PC-3 (cell line): ENCODE results near the gene KIF20B. TPM values are rescaled to one million over a fixed set of nuclear protein-coding genes. Genes with fewer than 3 reads are reported as not detected.

Experiments used
- ATAC-seq: fragments of 200-7000 bp; cut with Tn5 transposase; 2 replicates; pipeline ENCODE4 v1.9.1; 2020; ENCODE audit warnings: mild to moderate bottlenecking, moderate library complexity
- BruUV-seq: library from RNA; stranded (reverse); fragments of 400-500 nt; replicated peaks from 2 replicates; lab custom pipeline; 2021; lab: Mats Ljungman, UMichigan
- CTCF ChIA-PET: fragments of 300-600 bp; sonication (Branson Sonifier 250); formaldehyde crosslinking; loops from one replicate; lab custom pipeline; 2022; ENCODE audit warnings: antibody characterized with exemption; lab: Charles Lee
- POLR2A ChIA-PET: fragments of 300-600 bp; sonication (Branson Sonifier 250); formaldehyde crosslinking; loops from one replicate; lab custom pipeline; 2022; ENCODE audit warnings: antibody characterized with exemption; ENCODE audit not compliant: unreplicated experiment; lab: Charles Lee
- DNase-seq: peaks from one replicate; pipeline ENCODE4 v3.0.0-alpha.2; 2015
- H2AFZ ChIP-seq: fragments of 300-600 bp; sonication (generic); 2 replicates; pipeline ENCODE4 v1.6.0; 2016; ENCODE audit warnings: antibody characterized with exemption, low read length
- H3F3A ChIP-seq: fragments of 300-600 bp; sonication (generic); one replicate; pipeline ENCODE4 v1.6.0; 2017; ENCODE audit warnings: antibody characterized with exemption, low read length, control low read depth, mild to moderate bottlenecking; ENCODE audit not compliant: unreplicated experiment
- H3K27ac ChIP-seq: fragments of 300-600 bp; sonication (generic); 2 replicates; pipeline ENCODE4 v1.5.1; 2016; ENCODE audit warnings: mild to moderate bottlenecking, low read length
- H3K27me3 ChIP-seq: fragments of 300-600 bp; sonication (generic); 2 replicates; pipeline ENCODE4 v1.6.1; 2016; ENCODE audit warnings: low read length, mixed read lengths
- H3K36me3 ChIP-seq: fragments of 300-600 bp; sonication (generic); 2 replicates; pipeline ENCODE4 v1.6.1; 2016; ENCODE audit warnings: low read depth, mixed run types, low read length, mixed read lengths
- H3K4me1 ChIP-seq: fragments of 300-600 bp; sonication (generic); 2 replicates; pipeline ENCODE4 v1.5.1; 2016; ENCODE audit warnings: low read length; ENCODE audit not compliant: insufficient read depth
- H3K4me2 ChIP-seq: fragments of 300-600 bp; sonication (generic); 2 replicates; pipeline ENCODE4 v1.6.0; 2016; ENCODE audit warnings: low read length
- H3K4me3 ChIP-seq: fragments of 300-600 bp; sonication (generic); 2 replicates; pipeline ENCODE4 v1.5.1; 2016; ENCODE audit warnings: mild to moderate bottlenecking, low read length, mixed read lengths
- H3K79me2 ChIP-seq: fragments of 300-600 bp; sonication (generic); 2 replicates; pipeline ENCODE4 v1.6.1; 2017; ENCODE audit warnings: low read length, mixed read lengths
- H3K9ac ChIP-seq: fragments of 300-600 bp; sonication (generic); 2 replicates; pipeline ENCODE4 v1.6.0; 2016; ENCODE audit warnings: mild to moderate bottlenecking, low read length
- H3K9me2 ChIP-seq: fragments of 300-600 bp; sonication (generic); replicated peaks from 2 replicates; pipeline ENCODE4 v1.6.1; 2016; ENCODE audit warnings: mixed run types, low read length, mixed read lengths
- H3K9me3 ChIP-seq: fragments of 300-600 bp; sonication (generic); 2 replicates; pipeline ENCODE4 v1.6.1; 2016; ENCODE audit warnings: low read length, mixed read lengths
- H4K20me1 ChIP-seq: fragments of 300-600 bp; sonication (generic); 2 replicates; pipeline ENCODE4 v1.6.1; 2016; ENCODE audit warnings: low read length, mixed read lengths
- EZH2 ChIP-seq: fragments of 300-600 bp; sonication (generic); IDR thresholded peaks from one replicate; pipeline ENCODE4 v1.6.1; 2017; ENCODE audit warnings: antibody characterized with exemption, mild to moderate bottlenecking, low read length; ENCODE audit not compliant: unreplicated experiment
- EZH2phosphoT487 ChIP-seq: fragments of 300-600 bp; sonication (generic); IDR thresholded peaks from 2 replicates; pipeline ENCODE4 v1.6.1; 2018; ENCODE audit warnings: mild to moderate bottlenecking, antibody characterized with exemption, low read length, borderline replicate concordance
- intact Hi-C: fragments of 100-400 bp; cut with micrococcal nuclease; formaldehyde crosslinking; loops from 2 replicates; pipeline ENCODE4 v1.9.0; 2023
- total RNA-seq: library from RNA; depleted of rRNA; stranded (reverse); fragments of >200 nt; gene quantifications from 2 replicates; pipeline ENCODE4 v1.2.3, GENCODE V29; 2014
- TF ChIP-seq, protein P1 (sequence below): fragments of 300-600 bp; sonication (generic); conservative IDR thresholded peaks from 2 replicates; pipeline ENCODE4 v1.5.1; 2017; ENCODE audit warnings: antibody characterized with exemption, low read depth, mild to moderate bottlenecking, low read length

KIF20B gene
- total RNA-seq, 1 experiment from 2014 or later = 12.6 TPM

DNA sequence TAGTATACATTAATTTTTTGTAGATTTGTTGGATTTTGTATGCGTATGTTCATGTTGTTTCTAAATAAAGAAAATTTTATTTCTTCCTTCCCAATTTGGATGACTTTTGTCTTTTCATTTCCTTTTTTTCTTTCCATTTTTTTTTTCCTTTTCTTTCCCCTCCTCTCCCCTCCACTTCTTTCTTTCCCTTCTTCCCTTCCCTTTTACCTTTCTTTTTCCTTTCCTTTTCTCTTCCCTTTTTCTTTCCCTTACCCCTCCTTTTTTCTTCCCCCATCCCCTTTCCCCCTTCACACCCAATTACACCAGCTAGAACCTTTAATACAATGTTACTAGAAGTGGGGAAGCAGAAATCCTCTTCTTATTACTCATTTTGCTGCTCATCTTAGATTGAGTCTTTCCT, 6.0 kb downstream of the KIF20B start:
- no peak for ATAC-seq
- Histone ChIP-seq H3K27me3 (no peaks in the 10 kb centered on the region), H3K79me2 (peaks cover 92% of the 10 kb centered on the region), H3K9me3 (no peaks in the 10 kb centered on the region), H2AFZ (no peak overlapping the region), H3K9me2 (no peaks in the 10 kb centered on the region), H3K27ac (no peak overlapping the region), H3K4me3 (no peak overlapping the region), H3K4me2 (no peak overlapping the region), H3K4me1 (peaks cover 11% of the 10 kb centered on the region), H3K9ac (no peak overlapping the region), H3K36me3 (peaks cover 14% of the 10 kb centered on the region; the same call in 1 of the 2 replicates), H3F3A (no peaks in the 10 kb centered on the region), H4K20me1 (0 out of 2 replicates have a peak, but pooled peaks cover 5% of the 10 kb centered on the region)
- TF ChIP-seq EZH2 (no peak), EZH2phosphoT487 (no peak)
- TF ChIP-seq, protein P1, sequence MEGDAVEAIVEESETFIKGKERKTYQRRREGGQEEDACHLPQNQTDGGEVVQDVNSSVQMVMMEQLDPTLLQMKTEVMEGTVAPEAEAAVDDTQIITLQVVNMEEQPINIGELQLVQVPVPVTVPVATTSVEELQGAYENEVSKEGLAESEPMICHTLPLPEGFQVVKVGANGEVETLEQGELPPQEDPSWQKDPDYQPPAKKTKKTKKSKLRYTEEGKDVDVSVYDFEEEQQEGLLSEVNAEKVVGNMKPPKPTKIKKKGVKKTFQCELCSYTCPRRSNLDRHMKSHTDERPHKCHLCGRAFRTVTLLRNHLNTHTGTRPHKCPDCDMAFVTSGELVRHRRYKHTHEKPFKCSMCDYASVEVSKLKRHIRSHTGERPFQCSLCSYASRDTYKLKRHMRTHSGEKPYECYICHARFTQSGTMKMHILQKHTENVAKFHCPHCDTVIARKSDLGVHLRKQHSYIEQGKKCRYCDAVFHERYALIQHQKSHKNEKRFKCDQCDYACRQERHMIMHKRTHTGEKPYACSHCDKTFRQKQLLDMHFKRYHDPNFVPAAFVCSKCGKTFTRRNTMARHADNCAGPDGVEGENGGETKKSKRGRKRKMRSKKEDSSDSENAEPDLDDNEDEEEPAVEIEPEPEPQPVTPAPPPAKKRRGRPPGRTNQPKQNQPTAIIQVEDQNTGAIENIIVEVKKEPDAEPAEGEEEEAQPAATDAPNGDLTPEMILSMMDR = no peak
- intact Hi-C loops = no loop called here
- BruUV-seq = no TSS peak
- DNase-seq = no peak
- CTCF ChIA-PET = no interaction called here
- POLR2A ChIA-PET = no interaction called here

DNA sequence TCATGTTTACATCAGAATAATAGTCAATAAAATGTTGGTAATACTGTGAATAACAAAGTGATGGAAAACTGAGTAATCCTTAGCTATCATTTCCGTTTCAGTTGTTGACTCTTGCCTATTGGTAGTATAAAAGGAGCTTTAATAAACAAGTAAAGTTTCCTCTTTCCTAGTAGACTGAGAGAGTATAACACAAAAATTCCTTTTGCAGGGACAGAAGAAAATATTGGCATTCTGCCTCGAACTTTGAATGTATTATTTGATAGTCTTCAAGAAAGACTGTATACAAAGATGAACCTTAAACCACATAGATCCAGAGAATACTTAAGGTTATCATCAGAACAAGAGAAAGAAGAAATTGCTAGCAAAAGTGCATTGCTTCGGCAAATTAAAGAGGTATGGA, 9.4 kb downstream of the KIF20B start:
- ChIA-PET POLR2A (interaction anchor here (0.6 kb wide), 1 partner anchor 17 kb away, joined by 6 read pairs; no protein-coding TSS in a partner anchor), CTCF (no interaction called here)
- H4K20me1 ChIP-seq = 0 out of 2 replicates have a peak, but pooled peaks cover 5% of the 10 kb centered on the region
- DNase-seq (peak; percentile 2), ATAC-seq (peak; percentile 48; the same call in 1 of the 2 replicates)
- H3K9ac ChIP-seq = no peak overlapping the region
- H3F3A ChIP-seq = no peaks in the 10 kb centered on the region
- intact Hi-C loops = no loop called here
- H3K27me3 ChIP-seq = no peaks in the 10 kb centered on the region
- H3K79me2 ChIP-seq = peaks cover 58% of the 10 kb centered on the region
- H3K9me2 ChIP-seq = no peaks in the 10 kb centered on the region
- no peaks in the 10 kb centered on the region for H3K9me3 ChIP-seq
- no peak overlapping the region for H2AFZ ChIP-seq
- TF ChIP-seq EZH2phosphoT487 (no peak), EZH2 (no peak)
- TF ChIP-seq, protein P1 = no peak
- H3K4me2 ChIP-seq = no peak overlapping the region
- no TSS peak for BruUV-seq
- no peak overlapping the region for H3K4me3 ChIP-seq
- no peaks in the 10 kb centered on the region for H3K4me1 ChIP-seq
- no peak overlapping the region for H3K27ac ChIP-seq
- peaks cover 16% of the 10 kb centered on the region; the same call in 1 of the 2 replicates for H3K36me3 ChIP-seq

DNA sequence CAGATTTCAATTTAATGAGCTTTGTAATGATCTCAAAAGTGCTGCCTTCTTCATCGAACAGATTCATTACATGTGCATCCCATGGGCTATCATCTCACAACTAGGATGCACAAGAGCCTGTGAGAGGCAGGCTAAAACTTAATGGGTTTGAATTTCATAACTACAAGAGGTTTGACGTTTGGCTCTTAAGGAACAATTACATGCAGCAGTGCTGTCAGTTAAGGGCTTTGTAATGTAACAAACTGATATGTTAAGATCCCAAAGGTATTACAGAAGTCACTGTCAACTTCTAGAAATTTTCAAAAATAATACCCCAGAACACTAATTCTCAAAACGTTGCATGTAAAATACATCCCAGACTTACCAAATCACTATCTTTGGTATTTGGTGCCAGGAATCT, 33.2 kb downstream of the KIF20B start:
- Histone ChIP-seq H3K27ac (no peak overlapping the region), H3K36me3 (peaks cover 29% of the 10 kb centered on the region), H3K9me3 (no peaks in the 10 kb centered on the region), H3K4me3 (no peak overlapping the region), H3K79me2 (no peaks in the 10 kb centered on the region), H3K9ac (no peak overlapping the region), H2AFZ (no peak overlapping the region), H3K27me3 (no peaks in the 10 kb centered on the region), H3F3A (no peaks in the 10 kb centered on the region), H3K4me1 (no peaks in the 10 kb centered on the region), H3K9me2 (no peaks in the 10 kb centered on the region), H4K20me1 (no peaks in the 10 kb centered on the region), H3K4me2 (no peak overlapping the region)
- intact Hi-C loops = no loop called here
- no peak for DNase-seq
- no peak for ATAC-seq
- POLR2A ChIA-PET = no interaction called here
- BruUV-seq = no TSS peak
- TF ChIP-seq, protein P1 = no peak
- TF ChIP-seq EZH2 (no peak), EZH2phosphoT487 (no peak)
- CTCF ChIA-PET = no interaction called here
